Stimulated activated CD4-positive, alpha-beta T cell treated with anti-CD3 and anti-CD28 coated beads, Interleukin-2, amount 100 ng/mL, for 4 hours (primary cell): ENCODE data around the gene DGKQ.
"Not testable (repeated sequence)": the region's sequence is repeated elsewhere in the genome, so short reads cannot be mapped to it uniquely, and the experiment has no call there.

Source experiments
- DNase-seq: peaks from one replicate; pipeline ENCODE4 v3.0.0-alpha.2; 2020; ENCODE audit warnings: low read depth

DGKQ gene

GRCh38 chr4:1010395-1011021 lies 37.1 kb upstream of the DGKQ start:
- DNase-seq: peak; percentile 39

- peak; percentile 58 for DNase-seq
These were observed 36.4 kb upstream of the DGKQ start for GRCh38 chr4:1009542-1010394.

GRCh38 chr4:1008840-1009541 lies 35.6 kb upstream of the DGKQ start:
- DNase-seq: no peak

GRCh38 chr4:1006856-1007255 lies 33.5 kb upstream of the DGKQ start:
- no peak for DNase-seq

- DNase-seq: no peak
These were observed 31.5 kb upstream of the DGKQ start for GRCh38 chr4:1004557-1005485.

- DNase-seq: no peak
These were observed 30.7 kb upstream of the DGKQ start for GRCh38 chr4:1004071-1004418.

GRCh38 chr4:1003271-1004070 lies 30.1 kb upstream of the DGKQ start:
- DNase-seq: no peak

GRCh38 chr4:1002631-1003251 lies 29.4 kb upstream of the DGKQ start:
- no peak for DNase-seq

- DNase-seq: no peak
These were observed 28.8 kb upstream of the DGKQ start for GRCh38 chr4:1002131-1002630.

- no peak for DNase-seq
These were observed 28.3 kb upstream of the DGKQ start for GRCh38 chr4:1001561-1002130.

GRCh38 chr4:1000686-1001260 lies 27.4 kb upstream of the DGKQ start:
- no peak for DNase-seq

GRCh38 chr4:999882-1000425 lies 26.6 kb upstream of the DGKQ start:
- DNase-seq: no peak

- DNase-seq: not testable (repeated sequence)
These were observed 26.0 kb upstream of the DGKQ start for GRCh38 chr4:999240-999863.

GRCh38 chr4:998096-998691 lies 24.8 kb upstream of the DGKQ start:
- DNase-seq: no peak

GRCh38 chr4:997375-998071 lies 24.2 kb upstream of the DGKQ start:
- no peak for DNase-seq

GRCh38 chr4:996997-997374 lies 23.6 kb upstream of the DGKQ start:
- no peak for DNase-seq

- no peak for DNase-seq
These were observed 22.9 kb upstream of the DGKQ start for GRCh38 chr4:996030-996996.
